HTR-8/SVneo (cell line): ENCODE measurements around the gene COL24A1.
"Not testable (repeated sequence)": the region's sequence is repeated elsewhere in the genome, so short reads cannot be mapped to it uniquely, and the experiment has no call there.

Experiments
- DNase-seq: peaks from one replicate; pipeline ENCODE4 v3.0.0; 2011; ENCODE audit warnings: low spot score, mixed read lengths; ENCODE audit not compliant: insufficient read length
- FAIRE-seq: peaks from 2 replicates; lab custom pipeline; 2011; peaks lifted over from hg19 to GRCh38; lab: Jason Lieb, UNC

The COL24A1 gene

GRCh38 chr1:86089765-86090164 is 66.8 kb downstream of the COL24A1 start:
- FAIRE-seq, result no peak

GRCh38 chr1:86085741-86086409 is 70.7 kb downstream of the COL24A1 start:
- no peak for FAIRE-seq
- no peak for DNase-seq

More at GRCh38 chr1:86089765-86090164, 66.8 kb downstream of the COL24A1 start:
- no peak for DNase-seq

DNA sequence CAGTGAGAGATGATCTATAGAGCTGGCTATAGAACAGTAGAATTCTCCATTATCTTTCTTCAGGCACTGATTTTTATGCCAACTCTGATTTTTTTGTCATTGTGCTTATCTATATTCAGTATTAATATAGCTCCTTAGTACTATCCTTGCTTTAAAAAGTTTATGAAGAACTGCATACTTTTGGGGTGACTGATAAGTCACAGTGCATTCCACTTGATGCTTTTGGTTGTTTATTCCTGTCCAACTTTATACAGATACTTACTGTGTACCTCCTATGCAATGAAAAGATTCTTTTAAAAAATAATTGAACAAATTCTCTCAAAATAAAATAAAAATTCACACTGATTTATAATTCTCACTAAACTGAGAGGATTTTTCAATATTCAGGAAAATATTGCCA is 71.6 kb downstream of the COL24A1 start:
- DNase-seq, result no peak
- no peak for FAIRE-seq

DNA sequence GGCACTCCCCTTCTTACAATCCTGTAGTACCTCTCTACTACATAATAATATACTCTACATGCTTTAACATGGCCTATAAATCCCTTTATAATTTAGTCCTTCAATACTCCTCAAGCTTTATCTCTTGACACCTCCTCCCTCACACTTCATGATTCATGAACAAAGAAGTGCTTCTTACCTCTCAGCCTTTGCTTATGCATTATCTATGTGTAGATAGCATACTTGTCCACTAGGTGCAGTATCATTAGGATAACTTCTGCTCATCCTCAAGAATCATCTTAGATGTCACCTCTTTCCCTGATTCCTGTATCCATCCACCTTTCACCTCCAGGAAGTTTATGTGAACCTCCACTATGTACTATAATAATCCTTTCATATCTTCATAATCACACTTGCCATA is 74.4 kb downstream of the COL24A1 start:
- DNase-seq, result no peak
- no peak for FAIRE-seq

GRCh38 chr1:86072474-86072873 is 84.1 kb downstream of the COL24A1 start:
- FAIRE-seq, result not testable (repeated sequence)

DNA sequence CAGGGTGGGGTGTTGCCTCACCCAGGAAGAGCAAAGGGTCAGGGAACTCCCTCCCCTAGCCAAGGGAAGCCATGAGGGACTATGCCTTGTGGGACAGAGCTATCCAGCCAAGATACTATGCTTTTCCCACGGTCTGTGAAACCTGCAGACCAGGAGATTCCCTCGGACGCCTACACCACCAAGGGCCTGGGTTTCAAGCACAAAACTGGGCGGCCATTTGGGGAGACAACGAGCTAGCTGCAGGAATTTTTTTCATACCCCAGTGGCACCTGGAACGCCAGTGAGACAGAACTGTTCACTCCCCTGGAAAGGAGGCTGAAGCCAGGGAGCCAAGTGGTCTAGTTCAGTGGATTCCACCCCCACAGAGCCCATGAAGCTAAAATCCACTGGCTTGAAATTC is 84.7 kb downstream of the COL24A1 start:
- DNase-seq, FAIRE-seq: not testable (repeated sequence)

More at GRCh38 chr1:86072474-86072873, 84.1 kb downstream of the COL24A1 start:
- DNase-seq, result not testable (repeated sequence)

DNA sequence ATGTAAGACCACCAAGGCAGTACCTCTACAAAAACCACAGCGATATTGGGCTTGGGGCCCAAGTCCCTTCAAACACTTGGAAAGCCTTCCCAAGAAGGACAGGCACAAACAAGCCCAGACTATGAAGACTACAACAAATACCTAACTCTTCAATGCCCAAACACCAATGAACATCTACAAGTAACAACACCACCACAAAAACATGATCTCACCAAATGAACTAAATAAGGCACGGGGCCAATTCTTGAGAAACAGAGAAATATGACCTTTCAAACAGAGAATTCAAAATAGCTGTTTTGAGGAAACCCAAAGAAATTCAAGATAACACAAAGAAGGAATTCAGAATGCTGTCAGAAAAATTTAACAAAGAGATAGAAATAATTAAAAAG is 86.8 kb downstream of the COL24A1 start:
- DNase-seq, result no peak
- FAIRE-seq, result no peak

DNA sequence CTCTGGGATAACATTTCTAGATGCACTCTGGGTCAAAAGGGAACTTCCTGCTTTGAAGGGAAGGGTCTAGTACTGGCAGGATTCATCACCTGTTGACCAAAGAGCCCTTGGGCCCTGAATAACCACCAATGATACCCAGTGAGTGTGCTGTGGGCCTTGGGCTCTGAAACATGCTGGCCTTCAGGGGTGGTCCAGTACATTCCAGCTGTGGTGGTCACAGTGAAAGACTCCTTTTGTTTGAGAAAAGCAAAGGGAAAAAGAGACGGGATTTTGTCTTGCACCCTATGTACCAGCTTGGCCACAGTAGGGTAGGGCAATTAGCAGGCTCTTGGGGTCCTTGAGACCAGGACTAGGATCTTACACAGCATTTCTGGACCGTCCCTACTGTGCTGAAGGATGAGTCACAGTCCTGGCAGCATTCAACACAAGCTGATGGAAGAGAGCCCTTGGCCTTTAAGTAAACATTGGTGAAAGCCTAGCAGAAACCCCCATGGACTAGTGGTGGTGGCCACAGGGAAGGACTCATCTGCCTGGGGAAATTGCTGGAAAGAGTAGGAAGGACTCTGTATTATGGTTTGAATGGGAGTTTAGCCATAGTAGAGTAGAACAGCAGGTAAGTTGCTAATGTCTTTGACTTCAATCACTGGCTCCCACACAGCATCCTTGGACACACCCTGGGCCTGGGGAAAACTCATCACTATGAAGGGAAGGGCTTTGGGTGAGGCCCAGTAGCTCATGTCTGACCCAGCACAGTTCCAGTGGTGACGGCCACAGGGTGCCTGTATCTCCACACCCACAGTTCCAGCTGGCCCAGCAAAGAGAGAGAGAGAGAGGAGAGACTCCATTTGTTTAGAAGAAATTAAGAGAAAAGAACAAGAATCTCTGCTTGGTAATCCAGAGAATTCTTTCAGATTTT is 87.5 kb downstream of the COL24A1 start:
- FAIRE-seq, result no peak
- DNase-seq, result no peak

DNA sequence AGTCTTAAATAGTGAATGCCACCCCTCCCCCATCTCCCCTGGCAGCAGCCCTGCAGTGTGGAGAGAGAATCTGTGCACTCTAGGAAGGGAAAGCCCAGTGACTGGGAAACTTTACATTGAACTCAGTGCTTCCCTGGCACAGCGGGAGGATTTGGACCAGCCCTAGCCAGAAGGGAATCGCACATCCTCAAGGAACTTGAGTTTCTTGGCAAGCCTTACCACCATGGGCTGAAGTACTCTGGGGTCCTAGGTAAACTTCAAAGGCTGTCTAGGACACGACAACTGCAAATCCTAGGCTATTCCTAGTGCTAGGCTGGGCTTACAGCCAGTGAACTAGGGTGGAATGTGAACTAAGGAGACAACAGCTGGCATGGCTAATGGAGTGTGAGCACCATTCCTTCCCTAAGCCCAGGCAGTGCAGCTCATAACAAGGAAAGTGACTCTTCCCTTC is 88.3 kb downstream of the COL24A1 start:
- FAIRE-seq (no peak), DNase-seq (no peak)

DNA sequence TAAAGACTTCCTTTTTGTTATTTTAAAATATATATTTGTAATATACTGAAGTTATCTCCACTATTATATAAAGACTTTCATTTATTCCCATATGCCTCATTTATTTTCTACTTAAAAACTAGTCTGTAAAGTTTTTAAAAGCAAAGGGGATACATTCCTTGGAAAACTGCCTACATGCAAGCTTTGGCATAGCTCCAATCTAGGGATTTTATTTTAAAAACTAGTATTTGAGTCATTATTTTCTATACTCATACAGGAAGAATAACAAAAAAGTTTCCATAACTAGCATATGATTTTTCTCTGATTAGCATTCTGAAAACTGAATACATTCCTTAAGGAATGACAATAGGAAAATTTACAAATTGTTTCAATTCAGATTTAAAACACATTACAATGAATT is 88.9 kb downstream of the COL24A1 start:
- FAIRE-seq (no peak), DNase-seq (no peak)

- FAIRE-seq, result no peak
- DNase-seq, result no peak
Measured at GRCh38 chr1:86064899-86065298, 91.7 kb downstream of the COL24A1 start.

GRCh38 chr1:86063721-86064120 is 92.9 kb downstream of the COL24A1 start:
- FAIRE-seq, result no peak
- no peak for DNase-seq

- DNase-seq, result no peak
- FAIRE-seq, result no peak
Measured at GRCh38 chr1:86062453-86062852, 94.1 kb downstream of the COL24A1 start.

GRCh38 chr1:86061551-86061990 is 95.0 kb downstream of the COL24A1 start:
- DNase-seq, result no peak
- FAIRE-seq, result no peak

DNA sequence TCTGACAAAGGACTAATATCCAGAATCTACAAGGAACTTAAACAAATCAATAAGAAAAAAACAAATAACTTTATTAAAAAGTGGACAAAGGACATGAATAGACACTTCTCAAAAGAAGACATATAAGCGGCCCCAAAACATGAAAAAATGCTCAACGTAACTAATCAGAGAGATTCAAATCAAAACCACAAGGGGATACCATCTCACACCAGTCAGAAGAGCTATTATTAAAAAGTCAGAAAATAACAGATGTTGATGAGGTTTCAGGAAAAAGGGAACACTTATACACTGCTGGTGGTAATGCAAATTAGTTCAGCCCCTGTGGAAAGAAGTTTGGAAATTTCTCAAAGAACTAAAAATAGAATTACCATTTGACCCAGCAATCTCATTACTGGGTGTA is 102.2 kb downstream of the COL24A1 start:
- DNase-seq (no peak), FAIRE-seq (no peak)

GRCh38 chr1:86052948-86053698 is 103.4 kb downstream of the COL24A1 start:
- DNase-seq (no peak), FAIRE-seq (no peak)

GRCh38 chr1:86035101-86035500 is 121.5 kb downstream of the COL24A1 start:
- FAIRE-seq (no peak), DNase-seq (no peak)

- FAIRE-seq (no peak), DNase-seq (no peak)
Measured at GRCh38 chr1:86030180-86030579, 126.4 kb downstream of the COL24A1 start.

DNA sequence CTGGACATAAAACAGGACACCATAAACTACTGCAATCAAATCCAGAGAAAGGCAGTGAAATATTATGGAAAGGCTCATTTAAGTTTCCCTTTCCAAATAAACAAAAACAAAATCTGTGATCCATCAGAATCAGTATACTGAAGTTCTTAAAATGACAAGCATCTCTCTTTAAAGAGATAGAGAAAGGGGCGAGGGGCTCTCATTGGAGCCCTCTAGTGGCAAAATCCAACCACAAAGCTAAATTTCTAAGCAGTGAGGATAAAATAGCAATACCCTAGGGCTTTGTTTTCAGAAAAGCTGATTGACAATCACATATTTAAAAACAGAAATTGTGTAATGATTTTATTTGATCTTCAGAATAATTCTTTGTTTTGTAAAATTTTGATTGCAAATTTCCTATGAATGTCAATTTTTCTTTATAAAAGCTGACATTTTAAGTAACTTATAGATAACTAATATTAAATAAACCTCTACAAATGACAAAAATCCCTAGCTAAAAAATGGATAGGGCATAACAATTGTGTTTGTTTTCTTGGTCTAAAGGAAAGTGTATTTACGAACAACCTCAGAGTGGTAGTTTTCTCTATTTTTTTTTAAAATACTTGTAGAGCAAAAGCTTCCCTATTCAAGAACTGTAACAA is 138.2 kb downstream of the COL24A1 start:
- FAIRE-seq (no peak), DNase-seq (peak; percentile 4)
